GM12873 (cell line): ENCODE measurements around the gene FMNL3.

Source experiments
- TF ChIP-seq, protein P1 (sequence below): IDR thresholded peaks from 2 replicates; pipeline ENCODE4 v1.5.1; 2012; ENCODE audit warnings: low read depth, mild to moderate bottlenecking, moderate library complexity, low read length, control low read depth; ENCODE audit not compliant: insufficient read depth; ENCODE audit errors: missing control alignments

FMNL3 gene

DNA sequence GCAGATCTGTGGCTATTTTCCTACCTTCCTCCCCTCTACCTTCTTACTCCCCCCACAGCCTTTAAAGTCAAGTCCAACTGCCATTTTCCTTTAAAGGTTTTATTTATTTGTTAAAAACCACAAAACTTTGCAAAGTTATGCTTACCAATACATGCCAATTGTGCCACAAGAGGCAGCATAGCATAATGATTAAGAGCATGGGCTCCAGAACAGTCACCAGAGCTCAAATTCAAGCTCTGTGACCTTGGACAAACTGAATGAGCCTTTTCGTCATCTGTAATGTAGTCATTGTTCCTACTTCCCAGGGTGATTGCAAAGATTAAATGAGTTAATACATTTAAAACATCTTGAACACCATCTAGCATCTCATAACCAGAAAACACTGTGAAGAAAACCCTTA, 13.0 kb upstream of the FMNL3 start:
- TF ChIP-seq, protein P1, sequence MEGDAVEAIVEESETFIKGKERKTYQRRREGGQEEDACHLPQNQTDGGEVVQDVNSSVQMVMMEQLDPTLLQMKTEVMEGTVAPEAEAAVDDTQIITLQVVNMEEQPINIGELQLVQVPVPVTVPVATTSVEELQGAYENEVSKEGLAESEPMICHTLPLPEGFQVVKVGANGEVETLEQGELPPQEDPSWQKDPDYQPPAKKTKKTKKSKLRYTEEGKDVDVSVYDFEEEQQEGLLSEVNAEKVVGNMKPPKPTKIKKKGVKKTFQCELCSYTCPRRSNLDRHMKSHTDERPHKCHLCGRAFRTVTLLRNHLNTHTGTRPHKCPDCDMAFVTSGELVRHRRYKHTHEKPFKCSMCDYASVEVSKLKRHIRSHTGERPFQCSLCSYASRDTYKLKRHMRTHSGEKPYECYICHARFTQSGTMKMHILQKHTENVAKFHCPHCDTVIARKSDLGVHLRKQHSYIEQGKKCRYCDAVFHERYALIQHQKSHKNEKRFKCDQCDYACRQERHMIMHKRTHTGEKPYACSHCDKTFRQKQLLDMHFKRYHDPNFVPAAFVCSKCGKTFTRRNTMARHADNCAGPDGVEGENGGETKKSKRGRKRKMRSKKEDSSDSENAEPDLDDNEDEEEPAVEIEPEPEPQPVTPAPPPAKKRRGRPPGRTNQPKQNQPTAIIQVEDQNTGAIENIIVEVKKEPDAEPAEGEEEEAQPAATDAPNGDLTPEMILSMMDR: peak; percentile 22

DNA sequence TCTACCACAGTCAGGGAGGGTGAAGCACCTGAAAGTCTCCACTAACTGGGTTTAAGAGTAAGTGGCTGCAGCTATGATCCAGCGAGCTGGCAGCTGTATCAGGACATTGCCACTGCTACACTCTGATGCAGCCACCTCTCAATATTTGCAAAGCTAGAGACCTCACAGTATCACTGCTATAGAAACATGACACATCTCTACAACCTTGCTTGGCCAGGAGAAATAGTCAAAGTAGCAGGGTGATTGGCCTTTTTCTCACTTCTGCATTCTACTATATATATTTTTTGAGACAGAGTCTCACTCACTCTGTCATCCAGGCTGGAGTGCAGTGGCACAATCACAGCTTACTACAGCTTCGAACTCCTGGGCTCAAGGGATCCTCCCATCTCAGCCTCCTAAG, 9.3 kb upstream of the FMNL3 start:
- TF ChIP-seq, protein P1: no peak

DNA sequence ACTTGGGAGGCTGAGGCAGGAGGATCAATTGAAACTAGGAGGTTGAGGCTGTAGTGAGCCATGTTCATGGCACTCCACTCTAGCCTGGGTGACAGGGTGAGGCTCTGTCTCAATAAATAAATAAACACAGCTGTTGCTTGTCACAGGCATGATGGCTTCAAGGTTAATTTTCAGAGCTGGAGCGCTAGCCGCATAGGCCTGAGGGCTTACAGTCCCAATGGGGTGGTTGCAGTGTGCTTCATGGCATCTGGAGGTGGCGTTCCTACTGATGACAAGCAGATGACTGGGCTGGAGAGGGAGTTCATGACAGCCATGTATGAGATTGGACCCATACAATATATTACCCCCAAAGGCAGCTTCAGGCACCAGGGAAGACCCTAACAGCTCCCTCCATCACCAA, 1.6 kb upstream of the FMNL3 start:
- TF ChIP-seq, protein P1: no peak

DNA sequence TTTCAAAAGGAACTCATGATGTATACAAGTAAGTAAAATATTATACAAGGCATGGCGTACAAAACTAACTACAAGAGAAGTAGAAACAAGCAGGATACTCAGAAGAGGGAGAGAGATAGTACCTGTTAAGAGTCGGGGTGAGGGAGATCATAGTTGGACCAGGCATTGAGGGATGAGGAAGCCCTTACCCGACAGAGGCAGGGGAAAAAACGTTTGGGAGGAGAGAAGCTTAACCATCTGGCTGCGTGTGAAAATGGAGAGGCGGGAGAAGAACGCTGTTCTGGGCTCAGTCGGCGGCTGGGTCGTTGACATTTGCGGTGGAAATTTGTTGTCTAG, 575 bp upstream of the FMNL3 start:
- TF ChIP-seq, protein P1: no peak

DNA sequence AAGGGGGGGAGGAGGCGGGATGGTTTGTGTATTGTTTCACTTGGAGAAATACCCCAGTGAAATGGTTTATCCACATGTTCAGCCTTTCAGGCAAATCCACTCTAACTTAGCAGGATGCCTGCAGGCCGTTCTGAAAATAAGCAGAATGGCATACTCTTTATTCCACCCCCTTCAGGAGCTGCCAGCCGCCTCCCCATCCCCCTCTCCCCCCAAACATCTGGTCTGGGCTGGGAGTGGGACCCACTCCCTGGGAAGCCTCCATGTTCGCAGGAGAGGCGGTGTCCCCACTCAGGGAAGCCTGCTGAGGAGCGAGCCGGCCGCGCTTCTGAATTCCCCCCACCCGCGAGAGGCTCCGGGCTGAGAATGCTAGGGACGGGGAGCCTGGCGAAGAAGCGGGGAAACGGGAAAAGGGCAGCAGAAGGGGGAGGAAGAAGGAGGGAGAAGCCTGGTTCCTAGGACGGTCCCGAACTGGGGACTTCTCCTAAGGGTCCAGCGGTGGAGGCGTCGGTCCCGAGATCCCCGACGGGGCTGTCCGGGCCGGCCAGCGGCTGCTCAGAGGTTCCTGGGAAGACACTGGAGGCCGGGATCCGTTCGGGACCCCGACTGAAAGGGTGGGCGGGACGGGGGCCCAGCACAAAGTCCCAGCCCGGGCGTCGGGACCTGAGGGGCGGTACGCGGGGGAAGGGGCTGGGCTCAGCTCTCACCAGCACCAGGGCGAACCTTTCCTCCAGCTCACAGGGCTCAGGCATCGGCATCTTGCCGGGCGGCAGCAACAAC, 666 bp downstream of the FMNL3 start:
- TF ChIP-seq, protein P1: no peak

DNA sequence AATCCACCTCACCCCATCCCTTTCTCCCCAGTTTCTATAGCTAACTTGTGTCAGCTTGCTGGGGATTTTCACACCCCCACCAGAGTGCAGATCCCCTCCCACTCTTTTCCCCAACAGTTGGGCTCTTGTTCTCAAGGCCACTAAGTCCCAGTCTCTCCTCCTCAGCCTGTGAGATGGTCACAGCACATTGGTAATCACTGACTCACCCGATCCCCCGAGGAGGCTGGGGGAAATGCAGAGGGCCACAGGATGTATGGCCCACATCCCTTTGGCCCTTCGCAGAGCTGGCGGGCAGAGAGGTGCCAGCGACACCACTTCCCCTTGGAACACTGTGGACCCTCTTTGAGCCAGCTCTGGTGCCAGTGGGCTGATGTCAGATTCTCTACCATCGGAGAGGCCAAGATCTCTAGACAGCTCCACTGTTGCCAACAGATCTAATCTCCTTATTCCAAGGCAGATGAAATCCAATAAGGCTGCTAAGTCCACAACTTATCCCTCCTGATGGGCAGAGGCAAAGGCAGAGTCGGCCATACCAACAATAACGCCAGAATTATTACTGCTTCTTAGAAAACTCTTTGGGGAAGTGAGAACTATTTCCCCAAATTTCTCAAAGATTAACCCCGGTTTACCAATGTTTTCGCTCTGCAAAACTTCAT, 1.6 kb downstream of the FMNL3 start:
- TF ChIP-seq, protein P1: peak; percentile 16

DNA sequence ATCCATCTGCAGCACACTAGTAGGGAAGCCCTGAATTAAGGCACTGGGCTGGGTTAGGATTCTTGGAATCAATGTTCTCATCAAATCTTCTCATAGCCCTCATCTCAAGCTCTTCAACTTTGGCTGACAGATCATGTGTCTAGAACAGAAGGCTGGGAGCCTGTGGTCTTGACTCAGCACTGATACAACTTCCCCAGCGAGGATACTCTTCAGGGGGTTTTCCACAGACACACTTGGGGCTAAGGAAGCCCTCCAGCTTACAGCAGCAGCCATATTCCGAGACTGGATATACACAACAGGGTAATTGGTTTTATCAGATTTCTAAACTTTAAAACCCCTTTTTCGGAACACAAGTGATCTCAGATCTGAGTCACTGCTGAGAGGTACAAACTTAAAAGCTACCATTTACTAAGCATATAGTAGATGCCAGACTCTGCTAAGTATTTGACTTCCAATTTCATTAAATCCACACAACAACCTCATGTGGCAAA, 3.5 kb downstream of the FMNL3 start:
- TF ChIP-seq, protein P1: no peak
